ENCODE results near the gene ANKRD34A. TPM values are rescaled to one million over a fixed set of nuclear protein-coding genes. Genes with fewer than 3 reads are reported as not detected.

Gene ANKRD34A
- total and polyA plus RNA-seq, 4 donors, result 0.06 to 0.17 (median 0.13) TPM; not detected in 1

DNA sequence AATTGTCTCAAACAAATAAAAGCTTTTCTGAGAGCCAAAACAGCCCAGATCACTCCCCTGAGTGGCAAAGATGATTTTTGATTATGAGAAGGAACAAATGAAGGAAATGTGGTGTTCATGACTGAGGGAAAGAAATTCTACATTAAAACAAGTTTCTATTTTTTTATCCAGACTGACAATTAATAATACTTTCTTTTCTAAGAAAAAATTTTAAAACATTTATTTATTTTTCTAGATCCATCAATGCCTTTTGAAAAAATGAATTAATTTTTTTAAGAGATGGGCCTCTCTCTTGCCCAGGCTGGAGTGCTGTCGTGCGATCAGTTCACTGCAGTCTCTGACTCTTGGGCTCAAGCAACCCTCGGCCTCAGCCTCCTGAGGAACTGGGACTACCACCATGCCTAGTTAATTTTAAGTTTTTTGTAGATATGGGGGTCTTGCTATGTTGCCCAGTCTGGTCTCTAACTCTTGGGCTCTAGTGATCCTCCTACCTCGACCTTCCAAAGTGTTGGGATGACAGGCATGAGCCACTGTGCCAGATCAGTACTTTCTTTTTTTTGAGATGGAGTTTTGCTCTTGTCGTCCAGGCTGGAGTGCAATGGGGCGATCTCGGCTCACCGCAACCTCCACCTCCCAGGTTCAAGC lies 43.2 kb upstream of the ANKRD34A start:
- WGBS, result 84% methylated on average over 8 of the region's 8 CpGs

DNA sequence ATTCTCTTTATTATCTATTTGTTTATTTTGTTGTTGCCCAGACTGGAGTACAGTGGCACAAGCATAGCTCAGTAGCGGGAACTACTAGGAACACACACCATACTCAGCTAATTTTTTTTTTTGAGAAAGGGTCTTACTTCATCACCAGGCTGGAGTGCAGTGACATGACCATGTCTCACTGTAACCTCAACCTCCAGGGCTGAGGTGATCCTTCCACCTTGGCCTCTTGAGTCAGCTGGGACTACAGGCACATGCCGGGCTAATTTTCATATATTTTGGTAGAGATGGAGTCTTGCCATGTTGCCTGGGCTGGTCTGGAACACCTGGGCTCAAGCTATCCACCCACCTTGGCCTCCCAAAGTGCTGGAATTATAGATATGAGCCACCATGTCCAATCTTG lies 37.3 kb upstream of the ANKRD34A start:
- Histone ChIP-seq H3K27me3 (ENCODE audit: control insufficient read depth in 4 of 4, insufficient read depth in 4 of 4, low read length in 3 of 4) (no peaks in the 10 kb centered on the region), H3K9ac (ENCODE audit: low read depth in 1 of 2, low read length in 2 of 2) (no peak overlapping the region), H3K4me3 (ENCODE audit: low read depth in 1 of 3, low read length in 3 of 3) (no peak overlapping the region), H3K27ac (ENCODE audit: low read depth in 1 of 2, low read length in 2 of 2) (no peak overlapping the region), H3K36me3 (ENCODE audit: control insufficient read depth in 4 of 4, insufficient read depth in 3 of 4, low read depth in 1 of 4, low read length in 3 of 4) (no peaks in the 10 kb centered on the region), H3K4me1 (ENCODE audit: control insufficient read depth in 4 of 4, insufficient read depth in 4 of 4, low read length in 3 of 4) (peaks cover 8 to 32% (median 22%) of the 10 kb centered on the region in 4 donors), H3K9me3 (ENCODE audit: control insufficient read depth in 4 of 4, low read length in 3 of 4) (no peaks in the 10 kb centered on the region)
- DNase-seq (ENCODE audit: low spot score), result no peak
- WGBS, result 92% methylated on average over 2 of the region's 2 CpGs
- TF ChIP-seq TAF1 (conservative IDR thresholded peaks at IDR 0.05) (no peak), RAD21 (IDR thresholded peaks at IDR 0.05) (no peak), HNF4G (IDR thresholded peaks at IDR 0.05) (no peak), YY1 (IDR thresholded peaks at IDR 0.05) (no peak), JUND (IDR thresholded peaks at IDR 0.05) (no peak), FOXA2 (IDR thresholded peaks at IDR 0.05) (no peak), EGR1 (IDR thresholded peaks at IDR 0.05; ENCODE audit: low read depth in 2 of 2) (no peak), NR2F2 (IDR thresholded peaks at IDR 0.05) (no peak), GABPA (IDR thresholded peaks at IDR 0.05 in 1 of 2, conservative IDR thresholded peaks at IDR 0.05 in 1 of 2) (no peak), SP1 (IDR thresholded peaks at IDR 0.05) (no peak)
- TF ChIP-seq, protein P1, sequence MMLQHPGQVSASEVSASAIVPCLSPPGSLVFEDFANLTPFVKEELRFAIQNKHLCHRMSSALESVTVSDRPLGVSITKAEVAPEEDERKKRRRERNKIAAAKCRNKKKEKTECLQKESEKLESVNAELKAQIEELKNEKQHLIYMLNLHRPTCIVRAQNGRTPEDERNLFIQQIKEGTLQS (IDR thresholded peaks at IDR 0.05), result no peak
- TF ChIP-seq, protein P2, sequence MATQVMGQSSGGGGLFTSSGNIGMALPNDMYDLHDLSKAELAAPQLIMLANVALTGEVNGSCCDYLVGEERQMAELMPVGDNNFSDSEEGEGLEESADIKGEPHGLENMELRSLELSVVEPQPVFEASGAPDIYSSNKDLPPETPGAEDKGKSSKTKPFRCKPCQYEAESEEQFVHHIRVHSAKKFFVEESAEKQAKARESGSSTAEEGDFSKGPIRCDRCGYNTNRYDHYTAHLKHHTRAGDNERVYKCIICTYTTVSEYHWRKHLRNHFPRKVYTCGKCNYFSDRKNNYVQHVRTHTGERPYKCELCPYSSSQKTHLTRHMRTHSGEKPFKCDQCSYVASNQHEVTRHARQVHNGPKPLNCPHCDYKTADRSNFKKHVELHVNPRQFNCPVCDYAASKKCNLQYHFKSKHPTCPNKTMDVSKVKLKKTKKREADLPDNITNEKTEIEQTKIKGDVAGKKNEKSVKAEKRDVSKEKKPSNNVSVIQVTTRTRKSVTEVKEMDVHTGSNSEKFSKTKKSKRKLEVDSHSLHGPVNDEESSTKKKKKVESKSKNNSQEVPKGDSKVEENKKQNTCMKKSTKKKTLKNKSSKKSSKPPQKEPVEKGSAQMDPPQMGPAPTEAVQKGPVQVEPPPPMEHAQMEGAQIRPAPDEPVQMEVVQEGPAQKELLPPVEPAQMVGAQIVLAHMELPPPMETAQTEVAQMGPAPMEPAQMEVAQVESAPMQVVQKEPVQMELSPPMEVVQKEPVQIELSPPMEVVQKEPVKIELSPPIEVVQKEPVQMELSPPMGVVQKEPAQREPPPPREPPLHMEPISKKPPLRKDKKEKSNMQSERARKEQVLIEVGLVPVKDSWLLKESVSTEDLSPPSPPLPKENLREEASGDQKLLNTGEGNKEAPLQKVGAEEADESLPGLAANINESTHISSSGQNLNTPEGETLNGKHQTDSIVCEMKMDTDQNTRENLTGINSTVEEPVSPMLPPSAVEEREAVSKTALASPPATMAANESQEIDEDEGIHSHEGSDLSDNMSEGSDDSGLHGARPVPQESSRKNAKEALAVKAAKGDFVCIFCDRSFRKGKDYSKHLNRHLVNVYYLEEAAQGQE (IDR thresholded peaks at IDR 0.05), result no peak

More for the DNA sequence above, 43.2 kb upstream of the ANKRD34A start:
- TF ChIP-seq, protein P3, sequence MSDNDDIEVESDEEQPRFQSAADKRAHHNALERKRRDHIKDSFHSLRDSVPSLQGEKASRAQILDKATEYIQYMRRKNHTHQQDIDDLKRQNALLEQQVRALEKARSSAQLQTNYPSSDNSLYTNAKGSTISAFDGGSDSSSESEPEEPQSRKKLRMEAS (IDR thresholded peaks at IDR 0.05), result no peak
- TF ChIP-seq, protein P2 (IDR thresholded peaks at IDR 0.05), result no peak
- TF ChIP-seq, protein P1 (IDR thresholded peaks at IDR 0.05), result no peak
- no peak for TF ChIP-seq JUND (IDR thresholded peaks at IDR 0.05)
- TF ChIP-seq GABPA (IDR thresholded peaks at IDR 0.05 in 1 of 2, conservative IDR thresholded peaks at IDR 0.05 in 1 of 2), result no peak
- no peak for TF ChIP-seq RXRA (IDR thresholded peaks at IDR 0.05)
- no peak for TF ChIP-seq HNF4G (IDR thresholded peaks at IDR 0.05)
- TF ChIP-seq EGR1 (IDR thresholded peaks at IDR 0.05; ENCODE audit: low read depth in 2 of 2), result no peak
- TF ChIP-seq, protein P4, sequence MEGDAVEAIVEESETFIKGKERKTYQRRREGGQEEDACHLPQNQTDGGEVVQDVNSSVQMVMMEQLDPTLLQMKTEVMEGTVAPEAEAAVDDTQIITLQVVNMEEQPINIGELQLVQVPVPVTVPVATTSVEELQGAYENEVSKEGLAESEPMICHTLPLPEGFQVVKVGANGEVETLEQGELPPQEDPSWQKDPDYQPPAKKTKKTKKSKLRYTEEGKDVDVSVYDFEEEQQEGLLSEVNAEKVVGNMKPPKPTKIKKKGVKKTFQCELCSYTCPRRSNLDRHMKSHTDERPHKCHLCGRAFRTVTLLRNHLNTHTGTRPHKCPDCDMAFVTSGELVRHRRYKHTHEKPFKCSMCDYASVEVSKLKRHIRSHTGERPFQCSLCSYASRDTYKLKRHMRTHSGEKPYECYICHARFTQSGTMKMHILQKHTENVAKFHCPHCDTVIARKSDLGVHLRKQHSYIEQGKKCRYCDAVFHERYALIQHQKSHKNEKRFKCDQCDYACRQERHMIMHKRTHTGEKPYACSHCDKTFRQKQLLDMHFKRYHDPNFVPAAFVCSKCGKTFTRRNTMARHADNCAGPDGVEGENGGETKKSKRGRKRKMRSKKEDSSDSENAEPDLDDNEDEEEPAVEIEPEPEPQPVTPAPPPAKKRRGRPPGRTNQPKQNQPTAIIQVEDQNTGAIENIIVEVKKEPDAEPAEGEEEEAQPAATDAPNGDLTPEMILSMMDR (IDR thresholded peaks at IDR 0.05; ENCODE audit: low read depth, low read length, missing input control), result no peak
- no peak for TF ChIP-seq FOXA1 (IDR thresholded peaks at IDR 0.05)
- no peak for TF ChIP-seq NR2F2 (IDR thresholded peaks at IDR 0.05)
- H3K4me1 ChIP-seq (ENCODE audit: control insufficient read depth in 4 of 4, insufficient read depth in 4 of 4, low read length in 3 of 4), result peaks cover 0 to 2% (median under 1%) of the 10 kb centered on the region in 4 donors
- no peaks in the 10 kb centered on the region for H3K9me3 ChIP-seq (ENCODE audit: control insufficient read depth in 4 of 4, low read length in 3 of 4)
- H3K4me3 ChIP-seq (ENCODE audit: low read depth in 1 of 3, low read length in 3 of 3), result no peak overlapping the region
- no peak for DNase-seq (ENCODE audit: low spot score)
- H3K9ac ChIP-seq (ENCODE audit: low read depth in 1 of 2, low read length in 2 of 2), result peak overlapping the region in 1 of 2 donors; percentile 54
- H3K27ac ChIP-seq (ENCODE audit: low read depth in 1 of 2, low read length in 2 of 2), result peak overlapping the region; percentile 76 to 85
- H3K27me3 ChIP-seq (ENCODE audit: control insufficient read depth in 4 of 4, insufficient read depth in 4 of 4, low read length in 3 of 4), result no peaks in the 10 kb centered on the region
- no peaks in the 10 kb centered on the region for H3K36me3 ChIP-seq (ENCODE audit: control insufficient read depth in 4 of 4, insufficient read depth in 3 of 4, low read depth in 1 of 4, low read length in 3 of 4)

Data from liver (tissue), 9 donors.